GM19025 (cell line): ENCODE results near the gene PARP3.
"Not testable (repeated sequence)": the region's sequence is repeated elsewhere in the genome, so short reads cannot be mapped to it uniquely, and the experiment has no call there.

Source experiments
- ATAC-seq: cut with Tn5 transposase; IDR thresholded peaks from one replicate; pipeline ENCODE4 v1.9.1; 2021; ENCODE audit warnings: mild to moderate bottlenecking, low read depth, moderate library complexity; ENCODE audit not compliant: unreplicated experiment

The PARP3 gene

DNA sequence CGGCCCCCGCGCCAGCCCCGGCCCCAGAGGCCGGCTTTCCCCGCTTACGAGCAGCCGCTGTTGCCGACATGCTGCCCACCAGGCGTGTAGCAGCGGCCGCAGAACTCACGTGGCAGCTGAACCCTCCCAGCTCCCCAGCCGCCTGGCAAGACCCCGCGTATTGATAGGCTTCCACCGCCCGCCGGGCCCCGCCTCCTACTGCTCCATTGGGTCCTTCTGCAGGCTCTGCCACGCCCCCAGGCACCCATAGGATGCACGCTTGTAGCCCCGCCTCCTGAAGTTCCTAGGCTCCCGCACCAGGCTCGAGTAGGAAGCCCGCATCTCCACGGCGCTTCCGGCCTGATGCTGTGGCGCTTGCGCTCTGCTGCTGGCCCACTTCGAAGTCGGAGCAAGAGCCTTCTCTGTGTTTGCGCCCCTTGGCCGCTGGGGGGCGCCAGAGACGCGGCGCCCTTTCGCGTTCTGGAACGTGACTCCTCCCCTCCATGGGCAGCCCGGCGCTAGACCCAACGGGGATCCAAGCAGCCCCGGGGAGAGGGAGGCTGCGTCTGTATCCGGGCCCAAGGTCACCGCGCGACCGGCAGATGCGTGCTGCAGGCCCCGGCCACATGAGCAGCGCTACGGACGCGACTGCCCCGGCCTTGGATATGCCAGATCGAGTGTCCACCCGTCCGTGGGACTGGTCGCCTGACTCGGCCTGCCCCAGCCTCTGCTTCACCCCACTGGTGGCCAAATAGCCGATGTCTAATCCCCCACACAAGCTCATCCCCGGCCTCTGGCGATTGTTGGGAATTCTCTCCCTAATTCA, at the start of gene PARP3, which contains the start of gene RRP9:
PARP3 (plus strand) TSS at position 566 of the 805 bp plus-strand sequence. CDS start 993 bp downstream, outside the sequence.
RRP9 (minus strand) TSS at position 107 of the 805 bp plus-strand sequence; CDS start at position 70, 37 bp downstream.
- ATAC-seq = peak; percentile 92

DNA sequence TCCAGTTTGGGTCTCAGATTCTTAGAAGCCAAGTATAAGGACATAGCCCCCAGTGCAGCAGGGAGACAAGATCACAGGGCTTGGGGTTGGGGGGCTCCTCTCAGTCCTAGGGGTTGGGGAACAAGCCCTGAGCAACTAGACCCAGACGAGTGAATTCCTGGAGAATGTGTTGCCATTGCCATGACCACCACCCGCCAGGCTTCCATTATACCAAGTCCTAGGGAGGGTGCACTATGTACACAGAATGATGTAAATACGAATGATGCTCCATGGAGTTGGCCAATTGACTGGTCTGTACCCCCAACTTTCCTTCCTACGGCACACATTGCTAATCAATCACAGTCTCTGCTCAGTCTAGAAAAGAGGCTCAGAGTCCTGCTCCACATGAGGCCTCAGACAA, 47.8 kb upstream of the PARP3 start:
- ATAC-seq = no peak

DNA sequence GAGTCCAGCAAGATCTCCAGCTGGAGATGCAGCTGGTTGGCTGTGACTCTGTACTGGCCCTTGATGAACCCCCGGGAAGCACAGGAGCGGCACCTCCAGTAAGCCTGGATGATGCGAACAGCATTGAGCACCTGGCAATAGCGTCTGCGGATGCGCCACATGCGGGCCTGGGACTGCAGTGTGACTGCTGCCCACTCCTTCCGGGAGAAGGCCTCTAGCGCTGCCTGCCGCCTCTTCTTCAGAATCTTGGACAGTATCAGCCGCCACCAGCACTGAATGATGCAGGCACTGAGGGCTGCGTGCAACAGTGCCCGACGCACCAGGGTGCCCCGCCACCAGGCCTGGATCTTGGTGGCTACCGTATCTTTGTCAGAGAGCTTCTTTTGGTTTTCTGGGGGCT, 47.2 kb upstream of the PARP3 start:
- ATAC-seq = no peak

DNA sequence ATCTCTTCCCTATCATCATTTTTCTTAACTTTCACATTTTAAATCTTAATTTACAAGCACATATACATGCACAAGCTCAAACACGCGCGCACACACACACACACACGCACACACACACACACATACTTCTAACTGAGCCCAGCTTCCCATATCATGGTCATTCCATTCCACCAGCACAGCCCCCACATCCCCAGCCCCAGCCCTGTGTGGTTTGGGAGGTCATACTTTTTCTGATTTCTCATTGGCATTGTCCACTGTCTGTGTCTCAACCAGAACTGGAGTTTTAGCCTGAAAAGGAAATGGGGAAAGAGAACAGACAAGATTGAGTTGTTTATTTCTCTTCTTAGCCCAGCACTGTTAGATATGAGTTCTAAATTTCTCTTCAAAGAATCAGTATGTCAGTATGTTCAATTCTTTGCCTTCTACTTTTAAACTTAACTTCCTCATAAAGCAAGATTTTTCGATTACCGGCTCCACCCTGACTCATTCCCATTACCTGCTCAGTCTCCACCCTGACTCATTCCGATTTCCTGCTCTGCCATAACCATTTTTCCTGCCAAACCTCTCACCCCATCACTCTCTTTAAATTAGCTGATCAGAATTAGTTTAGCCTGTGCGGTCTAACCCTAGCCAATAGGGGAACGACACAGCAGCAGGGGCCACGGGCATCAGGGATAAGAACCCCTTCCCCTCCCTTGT, 45.4 kb upstream of the PARP3 start:
- ATAC-seq = no peak

DNA sequence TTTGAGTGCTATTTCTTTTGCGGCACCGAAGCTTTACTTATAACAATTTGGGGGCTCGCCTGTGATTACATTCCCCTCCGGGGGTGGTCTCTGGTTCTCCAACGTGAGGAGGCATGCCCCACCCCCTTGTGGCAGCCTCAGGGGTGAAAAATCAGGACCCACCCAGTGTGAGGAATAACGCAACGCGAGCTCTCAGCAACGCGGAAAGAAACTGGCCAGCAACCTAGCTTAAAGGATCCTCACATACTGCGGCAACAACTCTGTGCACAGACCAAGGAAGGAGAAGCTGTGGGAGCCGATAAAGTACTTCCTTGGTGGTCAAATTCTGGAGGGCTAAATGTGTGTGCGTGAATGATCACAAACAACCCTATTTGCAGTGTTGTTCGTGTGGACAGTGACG, 44.8 kb upstream of the PARP3 start:
- no peak for ATAC-seq

DNA sequence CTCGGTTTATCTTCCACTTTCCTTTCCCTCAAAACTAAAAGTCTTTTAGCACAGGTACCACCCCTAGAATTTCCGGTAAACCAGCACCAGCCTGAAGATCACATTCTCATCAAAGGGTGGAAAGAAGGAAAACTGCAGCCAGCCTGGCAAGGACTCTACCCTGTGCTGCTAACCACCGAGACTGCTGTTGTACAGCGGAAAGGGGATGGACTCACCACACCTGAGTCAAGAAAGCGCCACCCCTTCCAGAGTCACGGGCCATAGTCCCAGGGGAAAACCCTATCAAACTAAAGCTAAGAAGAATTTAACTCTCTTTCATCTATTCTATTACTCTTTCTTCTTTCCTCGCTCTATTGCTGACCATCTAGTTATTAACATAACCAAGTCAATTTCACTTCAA, 42.1 kb upstream of the PARP3 start:
- not testable (repeated sequence) for ATAC-seq

DNA sequence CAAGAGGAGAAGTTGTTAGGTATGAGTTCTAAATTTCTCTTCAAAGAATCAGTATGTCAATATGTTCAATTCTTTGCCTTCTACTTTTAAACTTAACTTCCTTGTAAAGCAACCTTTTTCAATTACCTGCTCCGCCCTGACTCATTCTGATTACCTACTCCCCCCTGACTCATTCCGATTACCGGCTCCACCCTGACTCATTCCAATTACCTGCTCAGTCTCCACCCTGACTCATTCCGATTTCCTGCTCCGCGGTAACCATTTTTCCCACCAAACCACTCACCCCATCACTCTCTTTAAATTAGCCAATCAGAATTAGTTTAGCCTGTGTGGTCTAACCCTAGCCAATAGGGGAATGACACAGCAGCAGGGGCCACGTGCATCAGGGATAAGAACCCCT, 39.8 kb upstream of the PARP3 start:
- ATAC-seq = not testable (repeated sequence)

DNA sequence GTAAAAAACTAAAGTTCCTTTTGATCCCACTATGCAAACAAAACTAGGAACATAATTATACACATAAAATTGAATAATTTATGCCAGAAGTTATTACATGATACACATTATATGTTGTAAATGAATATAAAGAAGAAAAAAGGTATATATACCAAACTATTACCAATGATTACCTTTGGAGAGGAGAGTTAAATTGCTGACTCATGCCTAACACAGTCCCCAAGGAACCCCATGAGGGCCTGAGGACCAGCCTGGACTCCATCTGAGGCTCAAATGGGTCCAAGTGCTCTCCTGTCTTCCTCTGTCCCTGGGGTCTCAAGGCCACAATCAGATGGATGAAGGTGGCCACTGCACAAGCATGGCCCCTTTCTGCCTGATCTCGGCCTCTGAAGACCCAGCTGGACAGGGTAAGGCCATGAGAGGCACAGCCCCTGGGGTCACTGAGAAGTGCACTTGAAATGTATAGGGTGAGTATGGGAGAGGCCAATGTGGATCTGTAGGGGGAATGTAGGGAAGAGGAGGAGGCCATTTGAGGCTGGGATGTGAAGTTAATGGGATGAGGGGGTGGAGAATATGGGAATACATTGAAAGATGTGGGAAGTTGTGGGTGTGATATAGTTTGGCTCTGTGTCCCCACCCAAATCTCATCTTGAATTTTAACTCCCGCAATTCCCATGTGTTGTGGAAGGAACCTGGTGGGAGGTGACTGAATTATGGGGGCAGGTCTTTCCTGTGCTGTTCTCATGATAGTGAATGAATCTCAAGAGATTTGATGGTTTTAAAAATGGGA, 37.9 kb upstream of the PARP3 start:
- ATAC-seq = no peak

DNA sequence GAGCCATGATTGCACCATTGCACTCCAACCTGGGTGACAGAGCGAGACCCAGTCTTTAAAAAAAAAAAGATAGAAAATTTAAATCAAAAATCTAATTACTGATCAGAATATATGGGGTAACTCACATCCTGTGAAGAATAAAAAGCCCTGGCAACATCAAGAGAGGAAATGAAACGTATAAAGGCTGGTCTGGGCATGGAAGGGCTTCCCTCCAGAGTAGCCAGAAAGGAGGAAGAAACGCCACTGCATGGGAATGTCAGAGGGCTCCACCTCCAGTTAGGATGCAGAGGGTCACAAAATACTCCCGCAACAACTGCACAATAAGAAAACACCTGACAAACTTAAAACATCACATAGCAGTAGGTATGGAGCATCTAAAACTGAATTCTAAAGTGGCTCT, 34.1 kb upstream of the PARP3 start:
- ATAC-seq = no peak

DNA sequence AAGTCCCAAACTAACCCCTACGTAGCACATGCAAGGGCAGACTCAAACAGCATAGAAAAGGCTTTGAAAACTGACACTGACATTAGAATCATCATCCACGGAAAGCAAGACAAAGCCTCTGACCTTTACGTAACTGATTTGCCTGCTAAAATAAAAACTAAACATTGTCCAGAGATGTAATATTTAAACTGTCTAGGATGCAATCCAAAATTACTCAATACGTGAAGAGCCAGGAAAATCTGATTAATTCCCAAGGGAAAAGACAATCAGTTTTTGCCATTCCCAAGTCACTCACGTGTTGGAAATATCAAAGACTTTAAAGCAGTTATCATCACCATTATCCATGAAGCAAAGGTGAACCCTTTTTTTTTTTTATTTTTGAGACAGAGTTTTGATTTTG, 25.7 kb upstream of the PARP3 start:
- ATAC-seq = no peak

DNA sequence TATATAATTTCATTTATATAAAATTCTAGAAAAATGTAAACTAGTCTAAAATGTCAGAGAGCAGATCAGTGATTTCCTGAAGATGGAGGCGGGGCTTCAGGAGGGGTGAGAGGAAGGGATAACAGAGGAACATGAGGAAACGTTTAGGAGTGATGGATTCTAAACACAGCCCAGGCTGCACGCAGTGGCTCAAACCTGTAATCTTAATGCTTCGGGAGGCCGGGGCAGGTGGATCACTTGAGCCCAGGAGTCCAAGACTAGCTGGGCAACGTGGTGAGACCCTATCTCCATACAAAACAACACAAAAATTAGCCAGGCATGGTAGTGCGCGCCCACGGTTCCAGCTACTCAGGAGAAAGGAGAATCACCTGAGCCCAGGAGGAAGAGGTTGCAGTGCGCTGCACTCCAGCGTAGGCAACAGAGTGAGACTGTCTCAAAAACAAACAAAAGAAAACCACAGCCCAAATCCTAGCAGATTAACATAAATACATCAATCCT, 21.0 kb upstream of the PARP3 start:
- no peak for ATAC-seq

DNA sequence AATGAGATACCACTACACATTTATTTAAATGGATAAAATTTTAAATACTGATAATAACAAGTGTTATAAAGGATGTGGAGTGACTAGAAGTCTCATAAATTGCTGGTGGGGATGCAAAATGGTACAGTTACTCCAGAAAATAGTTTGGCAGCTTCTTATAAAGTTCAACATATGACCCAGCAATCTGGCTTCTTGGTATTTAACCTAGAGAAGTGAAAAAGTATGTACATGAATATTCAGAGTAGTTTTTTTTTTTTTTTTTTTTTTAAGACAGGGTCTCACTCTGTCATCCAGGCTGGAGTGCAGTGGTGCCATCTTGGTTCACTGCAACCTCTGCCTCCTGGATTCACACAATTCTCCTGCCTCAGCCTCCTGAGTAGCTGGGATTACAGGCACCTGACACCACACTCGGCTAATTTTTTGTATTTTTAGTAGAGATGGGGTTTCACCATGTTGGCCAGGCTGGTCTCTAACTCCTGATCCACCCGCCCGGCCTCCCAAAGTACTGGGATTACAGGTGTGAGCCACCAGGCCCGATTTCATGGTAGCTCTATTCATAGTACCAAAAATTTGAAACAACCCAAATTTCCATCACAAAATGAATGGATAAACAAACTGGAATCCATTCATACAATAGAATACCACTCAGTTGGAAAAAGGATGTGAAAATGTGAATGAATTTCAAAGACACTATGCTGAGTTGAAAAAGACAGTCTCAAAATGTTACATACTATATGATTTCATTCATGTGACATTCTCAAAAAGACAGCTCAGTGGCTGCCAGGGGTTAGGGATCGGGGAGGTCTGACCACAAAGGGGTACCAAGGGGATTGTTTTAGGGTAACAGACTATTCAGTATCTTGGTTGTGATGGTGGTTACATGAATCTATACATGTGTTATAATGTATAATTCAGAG, 14.8 kb upstream of the PARP3 start:
- no peak for ATAC-seq

DNA sequence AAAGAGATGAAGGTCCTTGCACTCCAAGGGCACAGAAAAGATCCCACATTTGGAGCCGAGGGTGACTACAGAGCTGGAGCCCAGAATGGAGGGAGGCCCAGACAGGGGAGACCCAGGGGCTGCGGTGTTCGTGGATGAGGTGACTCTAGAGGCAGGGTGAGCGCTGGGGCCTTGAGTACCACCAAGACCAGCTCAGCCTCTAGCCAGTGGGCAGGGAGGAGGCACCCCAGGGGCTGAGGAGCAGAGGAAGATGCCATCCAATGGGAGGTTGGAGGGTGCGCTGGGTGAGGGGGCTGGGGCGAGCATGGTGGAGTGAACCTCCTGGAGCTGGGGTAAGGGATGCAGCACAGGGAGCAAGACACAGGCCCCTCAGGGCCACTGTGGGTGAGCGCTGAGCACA, 13.7 kb upstream of the PARP3 start:
- no peak for ATAC-seq

DNA sequence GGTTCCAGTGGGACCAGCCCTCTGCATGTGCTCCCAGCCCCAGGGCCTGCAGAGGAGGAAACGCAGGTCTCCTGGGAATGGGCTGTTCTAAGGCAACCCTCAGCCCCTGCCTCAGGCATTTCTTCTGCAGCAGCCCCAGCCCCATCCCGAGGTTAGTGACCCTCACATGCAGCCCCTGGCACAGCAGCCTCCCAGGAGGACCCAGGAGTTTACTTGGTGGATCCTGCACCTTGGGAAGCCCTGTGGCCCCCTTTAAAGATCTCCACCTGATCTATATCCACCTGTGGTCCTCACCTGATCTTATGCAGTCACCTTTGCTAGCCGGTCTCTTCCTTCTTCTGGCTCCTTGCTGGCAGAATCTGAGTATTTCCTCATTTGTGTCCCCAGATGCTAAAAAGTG, 13.2 kb upstream of the PARP3 start:
- not testable (repeated sequence) for ATAC-seq

DNA sequence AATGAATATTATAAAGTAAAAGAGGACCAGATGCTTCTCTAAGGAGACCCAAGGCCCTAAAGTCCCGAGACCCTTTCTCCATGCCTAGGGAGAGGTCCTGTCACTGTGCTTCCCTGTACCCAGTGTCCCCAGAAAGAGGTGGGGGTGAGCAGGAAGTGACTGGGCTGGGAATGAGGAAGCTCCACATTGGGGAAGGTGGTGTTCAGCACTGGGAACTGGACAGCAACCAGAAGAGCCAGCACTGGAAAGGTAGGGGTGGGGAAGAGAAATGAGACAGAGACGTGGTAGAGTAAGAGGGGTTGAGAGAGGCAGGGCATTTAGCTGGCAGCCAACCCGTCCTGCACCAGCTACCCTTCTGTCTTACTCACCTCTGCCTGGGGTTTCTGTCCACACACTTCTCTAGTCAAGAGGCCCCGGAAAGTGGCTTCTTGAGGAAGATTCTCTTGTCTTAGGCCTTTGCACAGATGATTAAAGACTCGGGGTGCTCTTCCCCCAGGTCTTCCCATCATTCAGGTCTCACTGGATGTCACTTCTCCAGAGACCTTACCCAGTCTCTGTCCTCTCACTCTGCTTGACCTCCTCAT, 12.7 kb upstream of the PARP3 start:
- no peak for ATAC-seq

DNA sequence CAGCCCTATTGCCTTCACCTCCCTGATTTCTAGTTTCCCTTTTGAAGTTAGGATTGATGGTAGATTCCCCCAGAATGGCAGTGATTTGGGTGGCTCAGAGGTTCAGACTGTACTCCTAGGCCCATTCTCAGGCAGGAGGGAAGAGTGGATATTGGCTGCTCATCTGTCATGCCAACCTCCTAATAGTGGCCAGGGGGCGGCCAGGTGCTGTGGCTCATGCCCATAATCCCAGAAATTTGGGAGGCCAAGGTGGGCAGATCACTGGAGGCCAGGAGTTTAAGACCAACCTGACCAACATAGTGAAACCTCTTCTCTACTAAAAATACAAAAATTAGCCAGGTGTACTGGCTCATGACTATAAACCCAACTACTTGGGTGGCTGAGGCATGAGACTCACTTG, 11.7 kb upstream of the PARP3 start:
- ATAC-seq = no peak

DNA sequence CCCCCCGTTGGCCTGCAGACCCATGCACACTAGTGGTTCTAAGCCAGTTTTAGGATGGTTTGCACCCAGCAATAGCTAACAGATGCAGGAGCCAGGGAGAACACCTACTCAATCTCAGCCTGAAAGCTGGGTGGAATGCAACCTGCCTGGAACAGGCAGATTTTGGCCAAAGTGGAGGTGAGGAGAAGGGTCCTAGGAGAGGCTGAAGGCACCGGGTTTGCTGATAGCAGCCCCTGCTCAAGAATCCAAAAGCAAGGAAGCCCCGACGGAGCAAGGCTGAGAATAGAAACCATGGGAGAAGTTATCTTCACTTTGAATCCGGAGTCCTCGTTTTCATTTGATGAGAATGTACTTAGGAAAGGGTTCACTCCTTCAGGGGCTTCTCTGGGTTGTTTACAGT, 10.4 kb upstream of the PARP3 start:
- no peak for ATAC-seq

DNA sequence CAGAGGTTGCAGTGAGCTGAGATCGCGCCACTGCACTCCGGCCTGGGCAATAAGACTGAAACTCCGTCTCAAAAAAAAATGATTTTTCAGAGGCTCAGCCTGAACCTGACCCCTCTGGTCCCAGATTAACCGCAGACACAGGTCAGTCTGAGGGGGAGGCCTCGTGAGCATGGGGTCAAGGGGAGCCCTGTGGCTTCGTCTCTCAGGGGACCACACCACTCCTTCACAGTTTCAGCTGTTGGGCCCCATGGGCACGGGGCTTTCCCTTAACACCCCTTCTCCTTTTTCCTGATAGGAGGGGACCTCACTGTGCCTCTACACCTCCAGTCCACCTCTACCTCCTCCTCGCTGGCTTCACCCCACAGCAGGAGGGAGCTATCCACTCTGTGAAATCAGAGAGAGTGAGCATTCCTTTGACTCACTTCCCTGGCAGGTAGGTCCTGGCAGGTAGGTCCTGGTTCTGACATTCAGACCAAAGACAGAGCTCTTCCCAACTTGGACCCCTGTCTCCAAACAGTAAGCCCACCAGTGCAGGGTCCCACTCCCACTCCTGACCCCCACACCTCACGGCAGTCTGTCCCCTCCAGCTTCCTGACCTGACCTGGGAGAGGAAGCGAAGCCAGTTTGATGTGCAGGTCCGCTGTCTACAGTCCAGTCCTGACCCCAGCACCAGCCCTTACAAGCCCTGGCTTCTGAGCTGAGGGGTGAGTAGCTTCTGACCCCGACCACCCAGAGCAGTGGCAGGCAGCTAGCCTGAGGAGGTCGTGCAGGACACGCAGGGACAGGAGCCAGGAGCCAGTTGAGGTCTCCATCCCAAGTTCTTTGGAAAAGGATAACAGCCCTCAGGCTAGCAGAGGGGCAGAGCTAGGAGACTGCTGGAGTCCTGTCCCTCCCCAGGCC, 9.4 kb upstream of the PARP3 start:
- ATAC-seq = no peak
